GF-D8 (cell line): ENCODE data around the gene ACKR4.
"Not testable (repeated sequence)": the region's sequence is repeated elsewhere in the genome, so short reads cannot be mapped to it uniquely, and the experiment has no call there.

Source experiments
- DNase-seq: peaks from one replicate; lab custom pipeline; 2025; lab: John Stamatoyannopoulos, UW

The ACKR4 gene

DNA sequence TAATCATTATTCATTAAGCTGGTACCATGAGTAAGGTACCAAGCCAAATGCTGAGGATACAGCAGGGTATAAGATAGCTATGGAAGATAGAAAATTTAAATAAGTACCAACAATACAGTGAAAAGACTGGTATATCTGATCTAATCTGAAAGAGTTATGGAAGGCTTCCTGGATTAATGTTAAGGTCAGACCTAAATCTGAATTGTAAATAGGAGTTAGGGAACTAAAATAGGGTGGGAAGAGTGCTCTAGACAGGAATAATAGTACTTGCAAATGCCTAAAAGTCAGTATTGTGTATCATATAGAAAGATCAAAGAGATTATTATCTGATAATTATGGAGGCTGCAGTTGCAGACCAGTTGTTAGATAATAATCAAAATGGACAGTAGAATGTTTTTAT, 2.6 kb upstream of the ACKR4 start:
- no peak for DNase-seq

DNA sequence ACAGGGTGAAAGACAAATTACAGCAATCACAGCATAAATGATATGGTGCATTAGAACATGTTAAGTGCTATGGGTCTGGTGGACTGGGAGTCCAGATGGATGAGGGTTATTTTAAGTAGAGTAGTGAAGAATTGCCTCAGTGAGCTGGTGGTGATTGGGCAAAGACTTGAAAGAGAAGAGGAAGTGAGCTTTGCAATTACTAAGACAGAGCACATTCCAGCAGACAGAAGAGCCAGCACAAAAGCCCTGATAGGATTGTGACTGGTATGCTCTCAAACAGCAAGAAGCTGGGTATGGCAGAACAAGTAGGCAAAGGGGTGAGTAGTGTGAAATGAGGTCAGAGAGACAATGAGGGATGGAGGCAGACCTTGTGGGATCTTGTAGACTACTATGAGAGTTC, 2.1 kb upstream of the ACKR4 start:
- peak; percentile 22 for DNase-seq

DNA sequence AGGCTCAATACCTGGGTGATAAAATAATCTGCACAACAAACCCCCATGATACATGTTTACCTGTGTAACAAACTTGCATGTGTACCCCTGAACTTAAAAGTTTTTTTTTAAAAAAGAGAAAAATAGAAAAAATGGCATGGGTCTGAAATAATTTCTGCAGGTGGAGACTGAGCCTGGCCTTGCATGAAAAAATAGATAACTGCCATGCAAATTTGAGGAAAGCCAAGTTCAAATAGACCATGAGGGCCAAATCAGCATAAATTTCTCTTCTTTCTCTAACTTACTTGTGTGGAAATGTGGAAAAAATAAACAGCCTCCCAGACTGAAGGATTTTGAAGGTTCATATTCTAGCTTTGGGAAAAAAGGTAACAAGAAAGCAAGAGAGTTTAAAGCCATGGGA, 744 bp upstream of the ACKR4 start:
- no peak for DNase-seq

DNA sequence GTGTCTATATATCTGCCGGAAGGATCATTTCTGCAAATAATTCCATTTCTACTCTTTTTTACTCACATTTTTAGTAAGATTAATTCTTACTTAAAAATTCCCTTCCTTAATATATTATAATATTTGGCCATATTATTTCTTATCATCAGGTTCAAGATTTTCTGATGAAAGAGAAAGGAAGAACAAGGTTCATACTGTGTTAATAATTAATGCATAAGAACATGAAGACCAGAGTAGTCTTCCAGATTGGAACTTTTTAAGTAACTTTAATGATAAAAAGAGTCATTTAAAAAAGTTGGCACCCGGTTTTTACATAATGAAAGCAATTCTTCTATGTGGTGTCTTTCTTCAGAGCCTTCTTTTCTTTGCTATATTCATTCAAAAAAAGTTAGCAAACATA, 590 bp downstream of the ACKR4 start:
- DNase-seq: no peak

DNA sequence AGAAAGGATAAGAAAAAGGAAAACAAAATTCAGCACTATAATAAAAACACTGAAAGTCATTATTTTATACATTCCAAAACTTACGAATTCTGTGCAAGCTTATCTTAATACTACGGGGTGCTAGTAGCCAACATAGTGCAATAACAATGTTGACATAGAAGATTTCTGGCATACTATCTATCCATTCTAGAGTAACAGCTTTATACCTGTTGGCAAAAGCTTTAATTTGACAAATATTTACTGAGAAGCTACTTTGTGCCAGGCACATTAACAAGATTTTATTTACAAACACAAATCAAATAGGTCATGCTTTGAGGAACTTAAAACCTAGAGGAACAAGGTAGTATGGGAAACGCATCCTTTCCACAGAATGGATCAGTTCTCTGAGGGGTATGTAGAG, 1.1 kb downstream of the ACKR4 start:
- DNase-seq: no peak

DNA sequence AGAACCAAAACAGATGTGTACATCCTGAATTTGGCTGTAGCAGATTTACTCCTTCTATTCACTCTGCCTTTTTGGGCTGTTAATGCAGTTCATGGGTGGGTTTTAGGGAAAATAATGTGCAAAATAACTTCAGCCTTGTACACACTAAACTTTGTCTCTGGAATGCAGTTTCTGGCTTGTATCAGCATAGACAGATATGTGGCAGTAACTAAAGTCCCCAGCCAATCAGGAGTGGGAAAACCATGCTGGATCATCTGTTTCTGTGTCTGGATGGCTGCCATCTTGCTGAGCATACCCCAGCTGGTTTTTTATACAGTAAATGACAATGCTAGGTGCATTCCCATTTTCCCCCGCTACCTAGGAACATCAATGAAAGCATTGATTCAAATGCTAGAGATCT, 3.5 kb downstream of the ACKR4 start:
- not testable (repeated sequence) for DNase-seq

DNA sequence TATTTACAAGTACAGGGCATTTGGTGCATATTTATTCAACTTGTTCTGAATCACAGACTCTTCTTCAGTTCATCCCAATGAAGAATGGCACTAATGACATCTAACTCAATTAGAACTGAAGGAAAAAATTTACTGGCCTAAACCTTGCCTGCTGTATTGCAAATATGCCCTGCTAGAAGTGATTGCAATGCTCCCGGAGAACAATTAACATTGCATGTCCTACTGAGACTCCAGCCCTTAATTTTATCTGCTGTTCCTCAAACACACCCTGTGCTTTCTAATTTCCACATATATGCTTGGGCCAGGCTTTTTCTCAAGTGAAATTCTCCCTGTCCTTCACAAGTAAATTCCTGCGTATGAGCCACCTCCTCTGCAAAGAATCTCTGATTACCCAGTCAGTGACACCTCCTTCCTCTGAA, 8.3 kb downstream of the ACKR4 start:
- no peak for DNase-seq

DNA sequence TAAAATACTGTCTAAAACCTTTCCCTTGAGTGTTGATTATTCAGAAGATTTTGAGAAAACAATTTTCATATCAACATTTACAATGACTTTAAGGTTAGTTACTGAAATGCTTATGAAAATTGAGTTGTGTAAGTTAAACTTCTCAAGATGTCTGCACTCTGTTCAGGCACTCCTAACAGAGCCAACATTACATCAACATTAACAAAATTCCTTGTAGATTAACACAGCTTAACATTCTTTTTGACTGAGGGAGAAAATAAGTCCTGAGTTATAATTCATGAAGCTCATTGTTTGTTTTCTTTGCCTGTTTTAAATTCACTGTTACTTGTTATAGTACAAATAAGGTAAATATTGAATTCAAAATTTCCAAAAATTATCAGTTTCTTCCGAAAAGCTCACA, 9.0 kb downstream of the ACKR4 start:
- no peak for DNase-seq

DNA sequence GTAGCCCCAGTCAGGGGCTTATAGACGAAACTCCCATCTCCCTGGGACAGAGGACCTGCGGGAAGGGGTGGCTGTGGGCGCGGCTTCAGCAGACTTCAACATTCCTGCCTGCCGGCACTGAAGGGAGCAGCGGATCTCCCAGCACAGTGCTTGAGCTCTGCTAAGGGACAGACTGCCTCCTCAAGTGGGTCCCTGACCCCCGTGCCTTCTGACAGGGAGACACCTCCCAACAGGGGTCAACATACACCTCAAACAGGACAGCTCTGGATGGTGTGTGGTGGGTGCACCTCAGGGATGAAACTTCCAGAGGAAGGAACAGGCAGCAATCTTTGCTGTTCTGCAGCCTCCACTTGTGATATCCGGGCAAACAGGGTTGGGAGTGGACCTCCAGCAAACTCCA, 9.6 kb downstream of the ACKR4 start:
- DNase-seq: not testable (repeated sequence)

- DNase-seq: not testable (repeated sequence)
Measured at GRCh38 chr3:132615301-132615700, 18.2 kb downstream of the ACKR4 start.

DNA sequence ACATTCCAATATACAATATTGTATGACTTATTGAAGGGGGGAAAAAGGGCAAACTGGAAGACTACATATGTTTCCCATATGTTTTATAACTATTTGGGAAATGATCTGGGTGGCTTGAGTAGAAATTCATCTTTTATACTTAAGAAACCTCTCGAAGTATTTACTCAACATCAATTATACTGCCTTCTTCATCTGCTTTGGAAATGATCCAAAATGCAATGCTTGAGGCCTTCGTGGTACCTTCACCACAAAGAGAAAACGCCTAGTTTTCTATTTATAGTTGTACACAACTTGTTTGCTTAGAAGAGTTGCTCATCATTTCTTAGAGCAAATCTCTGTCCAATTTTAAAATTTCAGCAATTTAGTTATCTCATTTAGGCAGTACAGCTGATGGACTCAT, 18.8 kb downstream of the ACKR4 start:
- no peak for DNase-seq

DNA sequence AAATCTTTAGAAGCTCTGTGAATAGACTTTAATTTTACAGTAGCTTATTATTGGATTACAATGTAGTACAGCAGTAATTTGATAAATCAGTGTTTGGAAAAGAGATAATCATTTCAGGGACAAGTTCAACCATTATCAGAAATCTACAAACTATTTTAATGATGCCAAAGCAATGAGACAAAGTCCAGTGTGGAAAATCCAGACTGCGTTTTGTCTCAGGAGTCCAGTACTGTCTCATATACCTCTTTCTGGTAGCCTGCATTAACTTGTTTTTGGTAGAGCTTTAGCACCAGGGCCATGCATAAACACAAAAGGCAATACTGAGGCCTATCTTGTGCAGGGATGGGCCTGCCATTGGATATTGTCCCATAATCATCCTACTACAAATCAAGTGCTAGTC, 19.7 kb downstream of the ACKR4 start:
- no peak for DNase-seq

GRCh38 chr3:132622148-132622547, 25.1 kb downstream of the ACKR4 start:
- DNase-seq: no peak

DNA sequence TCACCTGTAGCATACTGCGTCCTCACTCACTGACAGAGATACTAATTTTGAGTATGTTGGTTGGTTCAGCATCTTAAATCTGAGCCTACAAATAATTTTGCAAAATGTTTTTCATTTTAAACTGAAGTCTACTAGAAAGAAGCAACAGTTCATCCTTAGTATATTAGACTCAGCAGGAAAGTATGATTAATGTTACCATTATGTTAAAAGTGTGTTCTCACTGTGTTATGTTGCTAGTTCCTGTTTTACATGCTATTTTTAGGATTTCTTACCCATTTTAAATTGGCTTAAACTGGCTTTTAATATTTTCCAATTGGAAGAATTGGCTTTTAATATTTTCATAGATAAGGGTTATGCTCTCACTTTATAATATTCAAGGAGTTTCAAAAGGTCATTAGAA, 25.7 kb downstream of the ACKR4 start:
- no peak for DNase-seq

GRCh38 chr3:132623646-132624045, 26.6 kb downstream of the ACKR4 start:
- no peak for DNase-seq

DNA sequence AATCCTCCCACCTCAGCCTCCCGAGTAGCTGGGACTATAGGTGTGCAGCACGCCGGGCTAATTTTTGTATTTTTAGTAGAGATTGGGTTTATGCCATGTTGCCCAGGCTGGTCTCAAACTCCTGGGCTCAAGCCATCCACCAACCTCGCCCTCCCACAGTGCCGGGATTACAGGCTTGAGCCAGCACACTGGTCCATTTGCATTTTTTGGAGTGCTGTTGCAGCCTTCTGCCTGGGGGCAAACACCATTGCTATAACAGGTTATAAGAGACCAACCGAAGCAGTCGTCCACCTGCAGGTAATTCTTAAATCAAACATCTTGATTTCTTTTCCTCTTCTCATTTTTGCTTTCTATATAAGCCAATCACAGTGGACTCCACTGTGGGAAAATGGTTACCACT, 27.7 kb downstream of the ACKR4 start:
- DNase-seq: no peak

DNA sequence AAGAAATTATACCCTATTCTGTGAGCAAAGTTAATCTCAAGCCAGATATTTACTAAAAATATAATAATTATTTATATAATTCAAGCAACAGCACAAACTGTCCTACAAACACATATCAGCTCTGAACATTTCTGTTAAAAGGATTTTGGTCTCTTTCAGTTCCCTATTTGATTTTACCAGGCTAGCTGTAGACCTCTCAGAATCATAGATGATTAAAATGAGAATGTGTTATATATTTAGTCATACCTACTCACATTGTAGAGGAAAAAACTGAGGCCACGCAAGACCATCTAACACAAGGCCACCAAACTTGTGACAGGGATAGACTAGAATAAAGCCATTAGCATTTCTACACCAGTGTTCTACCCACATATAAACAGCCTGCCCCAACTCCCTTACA, 28.5 kb downstream of the ACKR4 start:
- DNase-seq: no peak

- no peak for DNase-seq
Measured at GRCh38 chr3:132626955-132627354, 29.9 kb downstream of the ACKR4 start.

DNA sequence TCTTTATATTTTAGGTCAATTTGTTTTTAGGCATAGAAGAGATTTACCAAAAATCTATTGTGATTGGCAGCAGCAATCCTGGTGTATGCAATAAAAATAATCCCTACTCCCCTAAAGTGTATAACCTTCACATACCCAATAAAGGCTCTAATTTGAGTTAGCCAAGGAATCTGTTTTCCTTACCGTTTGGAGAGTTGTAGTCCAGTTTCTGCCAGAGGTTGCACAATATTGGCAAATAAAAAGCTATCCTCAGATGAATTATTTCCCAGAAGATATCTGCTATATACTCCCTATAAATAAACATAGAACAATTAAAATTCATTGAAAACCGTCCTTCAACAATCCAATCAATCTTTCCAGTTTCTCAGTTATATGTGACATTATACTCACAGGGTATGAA, 31.1 kb downstream of the ACKR4 start:
- DNase-seq: no peak

DNA sequence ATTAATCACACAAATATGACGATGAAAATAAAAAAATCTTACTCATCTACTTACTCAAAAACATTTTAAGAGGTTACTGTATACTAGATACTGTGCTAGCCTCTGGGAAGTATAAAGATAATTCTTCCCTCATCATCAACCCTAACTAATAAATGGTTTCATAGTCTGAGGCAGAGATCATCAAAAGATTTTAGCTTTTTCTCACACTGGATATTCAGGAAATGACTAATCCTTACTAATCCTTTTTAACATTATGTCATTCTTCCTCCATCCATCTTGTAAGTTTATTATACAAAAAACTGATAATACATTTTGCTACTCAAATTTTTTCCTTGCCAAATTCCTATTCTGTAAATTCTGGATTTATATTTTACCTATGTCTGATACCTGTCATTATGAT, 32.9 kb downstream of the ACKR4 start:
- no peak for DNase-seq

- DNase-seq: no peak
Measured at GRCh38 chr3:132630612-132631011, 33.5 kb downstream of the ACKR4 start.

DNA sequence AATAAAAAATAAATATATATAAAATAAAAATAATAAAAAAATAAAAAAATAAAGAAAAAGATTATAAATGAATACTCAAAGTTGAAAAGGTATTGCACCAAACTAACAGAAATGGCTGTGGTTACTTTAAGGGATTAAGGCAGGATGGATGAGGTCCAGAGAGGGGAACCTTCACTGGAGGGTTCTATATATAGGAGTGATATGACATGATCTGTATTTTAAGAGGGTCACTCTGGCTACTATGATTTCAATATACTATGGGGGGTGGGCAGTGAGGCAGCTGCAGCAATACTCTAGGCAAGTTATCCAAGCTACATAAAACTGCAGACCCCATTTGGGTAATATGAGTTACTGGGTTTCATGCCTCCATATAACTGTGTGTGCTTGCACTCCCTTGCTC, 38.0 kb downstream of the ACKR4 start:
- DNase-seq: no peak

- no peak for DNase-seq
Measured at GRCh38 chr3:132637590-132637989, 40.5 kb downstream of the ACKR4 start.

- no peak for DNase-seq
Measured at GRCh38 chr3:132638706-132639105, 41.6 kb downstream of the ACKR4 start.

- not testable (repeated sequence) for DNase-seq
Measured at GRCh38 chr3:132641427-132641826, 44.4 kb downstream of the ACKR4 start.
